ENCODE measurements around the gene ADSL.

The ADSL gene

DNA sequence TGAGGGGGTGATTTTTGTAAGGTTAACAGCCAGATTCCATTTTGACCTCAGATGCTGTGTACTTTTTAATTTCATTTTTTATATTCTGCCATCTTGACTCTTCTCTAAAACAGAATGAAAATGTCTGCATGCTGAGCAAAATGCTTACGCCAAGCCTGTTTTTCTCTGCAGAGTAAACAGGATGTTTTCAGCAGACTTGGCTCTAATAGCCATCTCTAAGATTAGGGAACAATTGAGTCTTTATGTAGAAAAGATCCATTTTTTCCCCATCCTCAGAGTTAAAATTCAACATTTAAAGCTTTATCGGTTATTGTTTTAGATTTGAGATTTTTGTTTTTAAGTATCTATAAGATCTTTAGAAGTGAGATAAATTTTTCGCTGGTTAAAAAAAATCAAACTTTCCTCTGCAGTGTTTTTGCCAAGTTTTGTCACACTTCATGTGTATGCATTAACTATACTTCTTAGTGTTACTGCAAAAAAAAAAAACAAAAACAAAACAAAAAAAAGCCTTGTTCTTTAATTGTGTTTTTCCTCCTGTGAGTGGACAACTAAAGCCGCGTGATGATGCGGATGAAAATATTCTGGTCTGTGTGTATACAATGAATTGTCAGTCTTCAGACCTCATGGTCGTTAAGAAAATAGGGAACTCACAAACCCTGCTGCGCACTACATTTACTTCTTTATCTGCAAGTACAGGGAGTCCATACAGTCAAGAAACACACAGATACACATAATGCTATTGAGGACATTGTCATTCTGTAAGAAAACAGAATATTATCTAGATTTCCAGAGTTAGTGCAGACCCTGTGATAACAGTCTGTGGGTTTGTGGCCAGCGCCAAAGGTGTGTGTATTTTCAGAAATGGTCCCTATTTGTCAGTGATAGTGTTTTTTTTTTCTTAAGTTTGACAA is 17.5 kb upstream of the ADSL start:
- TF ChIP-seq ZFX (IDR thresholded peaks at IDR 0.05; ENCODE audit: borderline replicate concordance), result no peak
- TF ChIP-seq, protein P1, sequence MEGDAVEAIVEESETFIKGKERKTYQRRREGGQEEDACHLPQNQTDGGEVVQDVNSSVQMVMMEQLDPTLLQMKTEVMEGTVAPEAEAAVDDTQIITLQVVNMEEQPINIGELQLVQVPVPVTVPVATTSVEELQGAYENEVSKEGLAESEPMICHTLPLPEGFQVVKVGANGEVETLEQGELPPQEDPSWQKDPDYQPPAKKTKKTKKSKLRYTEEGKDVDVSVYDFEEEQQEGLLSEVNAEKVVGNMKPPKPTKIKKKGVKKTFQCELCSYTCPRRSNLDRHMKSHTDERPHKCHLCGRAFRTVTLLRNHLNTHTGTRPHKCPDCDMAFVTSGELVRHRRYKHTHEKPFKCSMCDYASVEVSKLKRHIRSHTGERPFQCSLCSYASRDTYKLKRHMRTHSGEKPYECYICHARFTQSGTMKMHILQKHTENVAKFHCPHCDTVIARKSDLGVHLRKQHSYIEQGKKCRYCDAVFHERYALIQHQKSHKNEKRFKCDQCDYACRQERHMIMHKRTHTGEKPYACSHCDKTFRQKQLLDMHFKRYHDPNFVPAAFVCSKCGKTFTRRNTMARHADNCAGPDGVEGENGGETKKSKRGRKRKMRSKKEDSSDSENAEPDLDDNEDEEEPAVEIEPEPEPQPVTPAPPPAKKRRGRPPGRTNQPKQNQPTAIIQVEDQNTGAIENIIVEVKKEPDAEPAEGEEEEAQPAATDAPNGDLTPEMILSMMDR (IDR thresholded peaks at IDR 0.05), result no peak

DNA sequence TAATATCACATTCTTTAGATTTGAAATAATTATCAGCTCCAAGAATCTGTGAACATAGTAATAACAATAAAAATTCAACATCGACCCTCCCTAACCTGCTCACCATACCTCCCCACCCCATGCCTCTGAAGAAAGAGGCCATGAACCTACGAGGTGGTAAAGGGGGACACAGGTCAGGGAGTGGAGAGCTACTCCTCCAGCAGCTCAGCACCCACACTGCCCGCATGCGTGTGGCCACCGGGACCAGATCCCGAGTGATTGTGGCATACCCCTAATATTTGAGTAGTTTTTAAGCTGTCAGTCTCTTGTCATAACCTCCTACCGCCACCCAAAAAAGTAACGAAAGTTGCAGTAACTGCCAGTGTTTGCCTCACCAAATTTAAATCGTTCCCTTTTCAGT is 16.8 kb upstream of the ADSL start:
- TF ChIP-seq, protein P1 (IDR thresholded peaks at IDR 0.05), result no peak
- no peak for TF ChIP-seq ZFX (IDR thresholded peaks at IDR 0.05; ENCODE audit: borderline replicate concordance)
- no peak overlapping the region for H3K27ac ChIP-seq

More for the DNA sequence above, 17.5 kb upstream of the ADSL start:
- no peak overlapping the region for H3K27ac ChIP-seq

DNA sequence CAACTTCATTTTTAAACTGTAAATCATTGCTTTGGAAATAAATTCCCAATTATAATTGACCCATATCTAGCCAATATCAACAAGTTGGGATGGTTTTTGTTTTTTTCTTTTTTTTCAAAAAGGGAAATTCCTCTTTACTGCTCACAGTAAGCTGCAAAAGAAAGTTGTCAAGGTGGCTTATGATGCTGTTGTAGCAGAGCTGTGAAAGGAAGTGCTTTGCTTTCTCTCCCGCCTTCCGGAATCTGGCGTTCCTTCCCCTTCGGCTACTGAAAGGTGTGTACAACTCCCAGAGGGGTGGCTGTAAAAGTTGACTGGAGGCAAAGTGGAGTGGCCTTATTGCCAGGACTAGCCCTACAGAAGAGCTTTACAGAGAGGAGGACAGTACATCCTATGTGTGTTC is 16.2 kb upstream of the ADSL start:
- TF ChIP-seq, protein P1 (IDR thresholded peaks at IDR 0.05), result no peak
- no peak for TF ChIP-seq ZFX (IDR thresholded peaks at IDR 0.05; ENCODE audit: borderline replicate concordance)
- no peak overlapping the region for H3K27ac ChIP-seq

DNA sequence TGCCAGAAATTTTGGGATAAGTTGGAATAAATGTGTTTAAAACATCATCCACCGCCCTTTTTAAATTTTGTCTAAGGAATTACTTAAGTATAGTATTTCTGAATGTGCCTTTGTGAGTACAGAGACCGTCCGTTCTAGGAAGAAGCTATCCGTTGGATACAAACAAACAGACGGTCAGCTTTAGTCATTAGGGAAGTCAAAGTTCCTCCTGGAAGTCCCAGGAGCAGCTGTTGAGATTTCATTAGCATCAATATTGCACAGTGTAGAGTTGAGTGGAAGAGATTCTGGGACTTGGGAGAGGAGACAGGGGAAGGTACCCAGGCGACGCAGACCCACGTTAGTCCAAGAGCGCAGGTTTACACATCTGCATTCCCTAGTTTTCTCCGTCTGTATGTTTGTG is 15.7 kb upstream of the ADSL start:
- H3K27ac ChIP-seq, result no peak overlapping the region
- TF ChIP-seq, protein P1 (IDR thresholded peaks at IDR 0.05), result no peak
- TF ChIP-seq ZFX (IDR thresholded peaks at IDR 0.05; ENCODE audit: borderline replicate concordance), result no peak

DNA sequence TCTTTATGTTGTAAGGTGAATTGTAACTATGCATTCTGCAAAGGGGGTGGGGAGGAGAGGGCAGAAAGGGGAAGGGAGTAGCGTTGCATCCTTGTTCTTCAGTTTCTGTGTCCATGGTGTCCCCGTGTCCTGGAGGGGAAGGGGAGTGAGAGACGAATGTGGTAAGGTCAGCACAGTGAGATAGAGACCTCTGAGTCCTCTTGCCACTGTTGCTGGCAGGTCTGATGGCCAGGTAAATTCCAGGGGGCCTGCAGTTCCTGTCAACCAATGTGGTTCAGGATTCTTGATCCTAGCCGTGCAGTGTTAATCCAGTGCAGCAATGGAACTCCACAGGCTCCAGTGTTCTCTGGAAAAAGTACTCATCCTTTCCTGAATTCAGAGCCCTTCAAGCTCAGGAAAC is 14.6 kb upstream of the ADSL start:
- no peak overlapping the region for H3K27ac ChIP-seq
- no peak for TF ChIP-seq ZFX (IDR thresholded peaks at IDR 0.05; ENCODE audit: borderline replicate concordance)
- TF ChIP-seq, protein P1 (IDR thresholded peaks at IDR 0.05), result no peak

DNA sequence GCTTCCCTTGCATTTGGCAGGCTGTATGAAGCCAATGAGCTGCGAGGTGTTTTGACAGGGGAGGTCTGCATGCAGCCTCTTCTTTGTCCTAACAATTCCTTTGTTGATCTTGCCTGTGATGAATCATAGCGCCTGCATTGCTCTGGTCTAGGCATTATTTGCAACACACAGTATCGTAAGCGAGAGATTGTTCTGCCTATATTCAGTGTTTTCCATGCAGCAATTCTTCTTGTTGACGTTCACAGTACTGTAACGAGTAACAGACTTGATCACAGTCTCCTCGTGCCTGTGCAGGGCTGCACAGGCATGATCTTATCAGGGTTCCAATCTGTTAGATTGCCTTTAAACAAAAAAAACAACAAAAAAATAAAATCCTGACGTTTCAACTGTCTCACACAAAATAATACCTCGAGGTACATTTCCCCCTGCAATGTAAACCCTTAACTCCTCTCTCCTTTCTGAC is 13.9 kb upstream of the ADSL start:
- TF ChIP-seq ZFX (IDR thresholded peaks at IDR 0.05; ENCODE audit: borderline replicate concordance), result no peak
- TF ChIP-seq, protein P1 (IDR thresholded peaks at IDR 0.05), result no peak
- no peak overlapping the region for H3K27ac ChIP-seq

DNA sequence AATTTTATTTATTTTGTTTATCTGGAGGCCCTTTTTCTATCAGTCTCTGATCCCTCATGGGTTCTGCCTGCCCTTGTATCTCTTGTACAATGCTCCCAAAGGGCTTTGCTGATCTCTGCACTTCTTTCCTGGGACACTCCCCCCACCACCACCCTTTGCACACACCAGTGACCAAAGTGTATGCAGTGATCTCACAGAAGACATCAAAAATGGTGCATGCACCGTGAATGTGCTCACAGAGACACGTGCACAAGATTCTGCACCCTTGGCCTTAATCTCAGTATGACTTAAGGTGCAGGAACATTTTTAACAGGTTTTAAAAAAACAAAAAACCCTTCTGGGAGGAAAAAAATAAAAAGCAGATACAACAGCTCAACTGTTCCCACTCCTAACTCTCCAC is 12.2 kb upstream of the ADSL start:
- H3K27ac ChIP-seq, result no peak overlapping the region
- TF ChIP-seq ZFX (IDR thresholded peaks at IDR 0.05; ENCODE audit: borderline replicate concordance), result no peak
- TF ChIP-seq, protein P1 (IDR thresholded peaks at IDR 0.05), result no peak

Measured in 22Rv1 (cell line).